Naive B cell (primary cell): ENCODE data around the gene TCERG1L. TPM values are rescaled to one million over a fixed set of nuclear protein-coding genes. Genes with fewer than 3 reads are reported as not detected.
A peak's percentile ranks its signal among the peaks of the same experiment; 100 is the strongest.

Source experiments
- ATAC-seq, 2 donors: fragments of 150-1000 bp; cut with Tn5 transposase; 2 replicates each; pipeline ENCODE4 v1.10.0; 2021; ENCODE audit warnings: low read depth in 2 of 2, mild to moderate bottlenecking in 2 of 2, moderate library complexity in 2 of 2
- DNase-seq: peaks from one replicate; pipeline ENCODE4 v3.0.0; 2022
- H3K27ac Mint-ChIP-seq, 6 donors: one replicate each; pipeline ENCODE4 v1.8.0; 2020 to 2022; ENCODE audit warnings: mild to moderate bottlenecking in 6 of 6, mixed read lengths in 6 of 6, moderate library complexity in 5 of 6, inconsistent platforms in 2 of 6
- H3K27me3 Mint-ChIP-seq, 3 donors: one replicate each; pipeline ENCODE4 v1.8.0; 2021 to 2022; ENCODE audit warnings: mixed read lengths in 3 of 3, mild to moderate bottlenecking in 1 of 3
- H3K36me3 Mint-ChIP-seq, 2 donors: one replicate each; pipeline ENCODE4 v1.8.0; 2020 to 2022; ENCODE audit warnings: mixed read lengths in 2 of 2, inconsistent platforms in 1 of 2, mild to moderate bottlenecking in 1 of 2
- H3K4me1 Mint-ChIP-seq, 3 donors: one replicate each; pipeline ENCODE4 v1.8.0; 2020 to 2022; ENCODE audit warnings: mixed read lengths in 3 of 3, inconsistent platforms in 1 of 3, mild to moderate bottlenecking in 1 of 3, moderate library complexity in 1 of 3
- H3K4me3 Mint-ChIP-seq, 8 donors: one replicate each; pipeline ENCODE4 v1.8.0; 2020 to 2022; ENCODE audit warnings: mild to moderate bottlenecking in 8 of 8, mixed read lengths in 8 of 8, moderate library complexity in 8 of 8, inconsistent platforms in 2 of 8
- H3K9me3 Mint-ChIP-seq, 7 donors: one replicate each; pipeline ENCODE4 v1.8.0; 2020 to 2022; ENCODE audit warnings: mixed read lengths in 7 of 7, mild to moderate bottlenecking in 5 of 7, inconsistent platforms in 2 of 7, moderate library complexity in 1 of 7
- polyA plus RNA-seq, 6 donors: library from polyadenylated mRNA; unstranded; fragments of 300-500 nt; fragmentation: Illumina TruSeq; gene quantifications; one replicate each; pipeline ENCODE4 v1.2.3, GENCODE V29; 2021; ENCODE audit warnings: low read depth in 6 of 6

Gene TCERG1L
- polyA plus RNA-seq, 6 donors from 2014 or later, result not detected

- peaks cover 0 to 7% (median 0%) of the 10 kb centered on the region in 7 donors for H3K9me3 Mint-ChIP-seq
- H3K4me3 Mint-ChIP-seq, result no peak overlapping the region
- H3K27ac Mint-ChIP-seq, result no peak overlapping the region
- DNase-seq (no peak), ATAC-seq (no peak)
- H3K4me1 Mint-ChIP-seq, result no peaks in the 10 kb centered on the region
- no peaks in the 10 kb centered on the region for H3K36me3 Mint-ChIP-seq
- H3K27me3 Mint-ChIP-seq, result no peaks in the 10 kb centered on the region
These were observed 194.5 kb downstream of the TCERG1L start for GRCh38 chr10:131116991-131117375.

GRCh38 chr10:131116216-131116990, 195.1 kb downstream of the TCERG1L start:
- DNase-seq (no peak), ATAC-seq (no peak)
- no peaks in the 10 kb centered on the region for H3K4me1 Mint-ChIP-seq
- H3K27me3 Mint-ChIP-seq, result no peaks in the 10 kb centered on the region
- H3K27ac Mint-ChIP-seq, result no peak overlapping the region
- peaks cover 0 to 7% (median 0%) of the 10 kb centered on the region in 7 donors for H3K9me3 Mint-ChIP-seq
- H3K36me3 Mint-ChIP-seq, result no peaks in the 10 kb centered on the region
- H3K4me3 Mint-ChIP-seq, result no peak overlapping the region

DNA sequence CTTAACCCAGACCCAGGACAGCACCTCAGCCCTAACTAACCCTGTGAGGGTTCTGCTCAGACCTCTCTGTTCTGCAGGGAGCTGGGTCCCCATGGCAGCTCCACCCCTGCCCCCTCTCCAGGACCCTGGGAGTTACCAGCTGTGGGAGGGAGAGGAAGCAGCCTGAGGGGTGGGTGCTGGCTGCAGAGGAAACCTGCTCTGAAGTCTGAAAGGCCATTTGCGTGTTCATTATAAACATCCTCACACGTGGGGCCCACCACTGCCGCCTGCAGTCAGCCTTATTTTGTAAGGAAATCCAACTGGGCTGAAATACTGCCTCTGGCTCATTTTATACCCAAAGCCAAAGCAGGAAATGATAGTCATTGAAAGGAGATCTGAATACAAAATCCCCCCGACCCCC, 195.7 kb downstream of the TCERG1L start:
- no peaks in the 10 kb centered on the region for H3K4me1 Mint-ChIP-seq
- H3K36me3 Mint-ChIP-seq, result no peaks in the 10 kb centered on the region
- H3K9me3 Mint-ChIP-seq, result peaks cover 0 to 5% (median 0%) of the 10 kb centered on the region in 7 donors
- no peak for DNase-seq
- H3K4me3 Mint-ChIP-seq, result no peak overlapping the region
- no peak for ATAC-seq
- no peaks in the 10 kb centered on the region for H3K27me3 Mint-ChIP-seq
- no peak overlapping the region for H3K27ac Mint-ChIP-seq

DNA sequence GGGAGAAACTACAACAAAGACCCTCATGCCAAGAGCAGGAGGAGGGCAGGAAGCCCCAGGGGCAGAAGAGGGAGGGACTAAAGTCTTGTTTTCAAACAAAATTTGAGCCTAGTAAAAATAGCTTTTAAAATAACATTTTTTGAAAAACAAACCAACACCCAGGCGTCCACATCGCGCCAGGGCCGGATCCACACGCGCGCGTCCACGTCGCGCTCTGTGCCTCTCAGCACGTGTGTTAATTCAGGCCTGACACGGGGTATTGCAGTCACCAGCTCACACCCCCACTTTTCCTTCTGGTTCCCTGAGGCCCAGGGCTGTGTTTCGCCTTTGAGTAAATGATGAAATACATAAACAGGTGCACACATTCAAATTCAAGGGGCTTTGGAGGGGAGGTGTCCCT, 196.2 kb downstream of the TCERG1L start:
- Mint-ChIP-seq H3K36me3 (no peaks in the 10 kb centered on the region), H3K4me3 (no peak overlapping the region), H3K4me1 (no peaks in the 10 kb centered on the region), H3K27me3 (no peaks in the 10 kb centered on the region), H3K9me3 (peaks cover 0 to 4% (median 0%) of the 10 kb centered on the region in 7 donors), H3K27ac (no peak overlapping the region)
- DNase-seq (no peak), ATAC-seq (no peak)

DNA sequence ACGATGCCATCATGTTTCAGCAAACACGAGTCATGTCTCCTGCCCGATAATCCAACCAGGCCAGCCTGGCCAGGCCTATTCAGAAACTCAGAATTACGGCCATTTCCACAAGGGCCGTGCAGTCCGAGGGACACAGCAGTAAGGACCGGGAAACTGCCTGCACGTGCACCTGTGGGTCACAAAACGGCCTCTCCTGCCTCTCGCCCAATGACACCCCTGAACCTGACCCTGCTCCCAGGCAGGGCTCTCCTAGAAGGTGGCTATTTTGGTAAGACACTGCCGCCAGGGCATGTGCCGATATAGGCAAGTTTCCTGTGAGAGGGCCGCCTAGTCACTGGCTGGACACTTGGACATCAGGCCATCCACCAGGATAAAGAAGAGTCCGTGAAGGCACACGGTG, 196.7 kb downstream of the TCERG1L start:
- Mint-ChIP-seq H3K4me1 (no peaks in the 10 kb centered on the region), H3K27ac (no peak overlapping the region)

GRCh38 chr10:131113709-131114291, 197.7 kb downstream of the TCERG1L start:
- Mint-ChIP-seq H3K27ac (no peak overlapping the region), H3K9me3 (peaks cover 0 to 3% (median 0%) of the 10 kb centered on the region in 7 donors), H3K4me3 (no peak overlapping the region), H3K4me1 (no peaks in the 10 kb centered on the region), H3K36me3 (no peaks in the 10 kb centered on the region), H3K27me3 (no peaks in the 10 kb centered on the region)
- DNase-seq (no peak), ATAC-seq (no peak)

More for the DNA sequence above, 196.7 kb downstream of the TCERG1L start:
- no peaks in the 10 kb centered on the region for H3K36me3 Mint-ChIP-seq
- peaks cover 0 to 1% (median 0%) of the 10 kb centered on the region in 7 donors for H3K9me3 Mint-ChIP-seq
- no peak overlapping the region for H3K4me3 Mint-ChIP-seq
- ATAC-seq (no peak), DNase-seq (no peak)
- H3K27me3 Mint-ChIP-seq, result no peaks in the 10 kb centered on the region

GRCh38 chr10:131113165-131113564, 198.4 kb downstream of the TCERG1L start:
- Mint-ChIP-seq H3K4me1 (no peaks in the 10 kb centered on the region), H3K4me3 (no peak overlapping the region), H3K9me3 (peaks cover 0 to 3% (median 2%) of the 10 kb centered on the region in 7 donors), H3K36me3 (no peaks in the 10 kb centered on the region), H3K27ac (no peak overlapping the region), H3K27me3 (no peaks in the 10 kb centered on the region)
- ATAC-seq (no peak), DNase-seq (no peak)

DNA sequence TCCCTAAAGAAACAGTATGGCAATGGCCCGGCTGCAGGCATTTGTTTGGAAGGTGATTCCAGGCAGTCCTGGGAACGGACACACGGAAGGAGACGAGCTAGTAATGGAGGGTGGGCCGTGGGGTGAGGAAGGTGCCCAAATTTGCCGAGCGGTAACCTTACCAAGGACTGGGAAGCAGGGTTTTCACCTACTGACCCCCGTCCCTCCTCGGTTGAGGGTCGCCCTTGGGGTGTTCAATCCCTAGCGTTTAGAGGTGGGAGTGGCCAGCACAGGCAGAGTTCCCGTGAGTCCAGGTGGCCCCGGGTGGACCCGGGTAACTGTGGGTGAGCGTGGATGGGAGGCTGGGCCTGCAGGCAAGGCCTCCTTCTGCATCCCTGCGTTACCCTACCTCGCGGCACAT, 198.8 kb downstream of the TCERG1L start:
- no peak overlapping the region for H3K4me3 Mint-ChIP-seq
- H3K27me3 Mint-ChIP-seq, result no peaks in the 10 kb centered on the region
- H3K36me3 Mint-ChIP-seq, result no peaks in the 10 kb centered on the region
- ATAC-seq (no peak), DNase-seq (no peak)
- no peak overlapping the region for H3K27ac Mint-ChIP-seq
- no peaks in the 10 kb centered on the region for H3K4me1 Mint-ChIP-seq
- peaks cover 0 to 5% (median 3%) of the 10 kb centered on the region in 7 donors for H3K9me3 Mint-ChIP-seq

DNA sequence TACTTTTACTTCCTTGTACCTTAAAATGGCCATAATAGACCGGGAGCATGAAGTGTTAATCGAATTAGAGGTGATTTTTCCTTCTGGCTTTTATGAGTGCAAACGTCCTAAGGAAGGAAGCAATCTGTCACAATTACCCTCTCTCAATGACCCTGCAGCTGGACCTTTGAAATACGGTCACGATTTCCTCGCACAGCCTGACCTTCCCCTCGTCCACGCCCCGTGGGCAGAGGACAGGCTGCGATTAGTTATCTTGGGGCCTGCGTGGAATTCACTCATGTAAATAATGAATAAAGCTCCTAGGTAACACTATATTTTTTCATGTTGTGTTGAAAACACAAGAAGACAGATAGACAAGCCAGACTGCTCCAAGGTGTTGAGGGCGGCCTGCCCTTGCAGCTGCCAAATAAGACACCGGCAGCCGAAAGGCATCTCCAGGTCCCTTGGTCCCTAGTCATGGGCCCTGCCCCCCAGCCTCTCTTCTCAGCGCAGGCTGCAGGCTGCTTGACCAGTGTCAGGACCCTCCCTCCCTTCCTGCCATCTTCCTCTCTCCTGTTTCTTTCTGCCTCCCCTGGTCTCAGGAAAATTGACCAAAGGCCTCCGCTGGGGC, 199.9 kb downstream of the TCERG1L start:
- Mint-ChIP-seq H3K27me3 (no peaks in the 10 kb centered on the region), H3K4me3 (no peak overlapping the region)

DNA sequence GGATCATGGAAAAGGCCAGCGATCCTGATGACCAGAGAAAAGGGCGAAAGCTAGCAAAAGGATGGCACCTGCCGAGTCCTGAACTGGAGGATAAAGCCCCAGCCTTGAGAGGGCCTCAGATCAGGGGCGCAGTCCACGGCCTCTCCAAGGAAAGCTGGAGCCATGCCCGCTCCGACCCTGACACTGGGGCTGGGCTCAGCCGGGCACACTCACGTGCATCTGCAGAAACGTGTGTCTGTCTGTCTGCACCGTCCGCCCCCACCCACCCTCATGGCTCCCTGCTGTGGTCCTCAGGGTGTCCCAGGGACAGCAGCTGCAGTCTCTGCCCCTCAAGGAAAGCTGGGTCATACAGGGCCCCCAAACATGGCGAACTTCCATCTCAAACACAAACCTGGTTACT, 200.5 kb downstream of the TCERG1L start:
- peaks cover 0 to 9% (median 3%) of the 10 kb centered on the region in 7 donors for H3K9me3 Mint-ChIP-seq
- no peaks in the 10 kb centered on the region for H3K27me3 Mint-ChIP-seq
- H3K4me3 Mint-ChIP-seq, result no peak overlapping the region
- no peak for DNase-seq
- ATAC-seq, result no peak
- no peaks in the 10 kb centered on the region for H3K36me3 Mint-ChIP-seq
- no peaks in the 10 kb centered on the region for H3K4me1 Mint-ChIP-seq
- H3K27ac Mint-ChIP-seq, result no peak overlapping the region

More for the DNA sequence above, 199.9 kb downstream of the TCERG1L start:
- DNase-seq (no peak), ATAC-seq (no peak)
- H3K9me3 Mint-ChIP-seq, result peaks cover 0 to 9% (median 3%) of the 10 kb centered on the region in 7 donors
- no peaks in the 10 kb centered on the region for H3K36me3 Mint-ChIP-seq
- no peaks in the 10 kb centered on the region for H3K4me1 Mint-ChIP-seq
- H3K27ac Mint-ChIP-seq, result peak overlapping the region in 2 of 6 donors; percentile 18 to 47

DNA sequence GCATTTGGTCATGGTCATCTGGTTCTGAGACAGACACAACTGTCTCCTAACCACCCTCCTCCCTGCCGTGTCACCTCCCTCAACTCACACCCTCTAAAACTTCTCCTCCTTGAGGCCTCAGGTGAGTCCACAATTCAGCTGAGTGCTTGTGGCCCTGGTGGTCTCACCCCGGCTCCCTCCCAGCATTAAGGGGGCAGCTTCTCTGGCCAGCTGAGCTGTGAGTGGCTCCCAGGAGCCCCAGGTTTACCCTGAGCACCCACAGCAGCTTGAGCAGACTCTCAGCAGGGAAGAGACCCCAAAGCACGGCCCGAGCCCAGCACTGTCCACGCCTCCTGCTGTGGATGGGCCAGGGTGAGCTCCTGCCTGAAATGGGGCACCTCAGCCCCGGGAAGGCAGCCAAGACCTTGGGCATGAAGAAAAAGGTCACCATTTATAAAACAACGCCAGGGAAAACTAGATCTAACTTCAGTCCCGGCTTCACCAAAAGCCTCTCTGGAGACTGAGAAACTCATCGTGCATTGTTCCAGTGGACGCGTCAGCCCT, 201.2 kb downstream of the TCERG1L start:
- no peak for DNase-seq
- H3K4me1 Mint-ChIP-seq, result no peaks in the 10 kb centered on the region

DNA sequence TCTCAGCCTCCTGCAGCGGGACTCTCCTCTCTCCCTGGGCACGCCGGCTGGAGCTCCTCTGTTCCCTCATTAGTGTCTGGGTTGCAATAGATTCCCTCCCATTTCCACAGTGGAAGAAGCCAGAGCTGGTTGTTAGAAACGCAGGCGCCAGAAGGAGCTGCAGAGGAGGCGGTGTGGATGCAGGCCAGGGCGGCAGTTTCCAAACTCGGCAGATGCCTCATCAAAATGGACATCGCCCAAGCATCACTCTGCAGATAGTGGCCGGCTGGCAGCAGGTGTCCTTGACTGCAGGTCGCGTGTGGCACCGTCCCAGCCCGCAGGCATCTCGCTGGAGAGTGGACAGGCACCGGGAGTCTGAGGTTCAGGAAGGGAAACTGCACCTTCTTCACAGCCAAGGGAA, 201.8 kb downstream of the TCERG1L start:
- Mint-ChIP-seq H3K27me3 (no peaks in the 10 kb centered on the region), H3K36me3 (no peaks in the 10 kb centered on the region), H3K4me3 (no peak overlapping the region), H3K9me3 (peaks cover 0 to 9% (median 3%) of the 10 kb centered on the region in 7 donors), H3K4me1 (no peaks in the 10 kb centered on the region), H3K27ac (no peak overlapping the region)
- no peak for DNase-seq
- no peak for ATAC-seq

More for the DNA sequence above, 201.2 kb downstream of the TCERG1L start:
- no peak overlapping the region for H3K27ac Mint-ChIP-seq
- H3K27me3 Mint-ChIP-seq, result no peaks in the 10 kb centered on the region
- H3K9me3 Mint-ChIP-seq, result peaks cover 0 to 9% (median 3%) of the 10 kb centered on the region in 7 donors
- no peak overlapping the region for H3K4me3 Mint-ChIP-seq
- H3K36me3 Mint-ChIP-seq, result no peaks in the 10 kb centered on the region
- no peak for ATAC-seq

DNA sequence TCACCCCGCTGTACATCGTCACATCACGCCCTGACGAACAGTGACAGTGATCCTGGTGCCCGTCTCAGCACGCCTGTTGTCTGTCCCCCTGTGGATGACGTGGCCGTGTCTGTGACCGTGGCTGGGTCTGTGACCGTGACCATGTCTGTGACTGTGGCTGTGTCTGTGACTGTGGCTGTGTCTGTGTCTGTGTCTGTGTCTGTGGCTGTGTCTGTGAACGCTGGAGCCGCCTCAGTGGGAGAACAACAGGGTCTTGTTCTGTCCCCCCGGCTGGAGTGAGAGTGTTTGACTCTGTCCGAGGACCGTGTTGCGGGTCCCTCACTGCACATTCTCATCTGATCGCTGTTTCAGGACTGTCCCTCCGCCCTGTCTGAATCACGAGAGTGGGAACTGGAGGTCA, 202.2 kb downstream of the TCERG1L start:
- ATAC-seq, result no peak
- H3K27me3 Mint-ChIP-seq, result no peaks in the 10 kb centered on the region
- H3K27ac Mint-ChIP-seq, result peak overlapping the region in 1 of 6 donors; percentile 68
- H3K9me3 Mint-ChIP-seq, result peaks cover 0 to 9% (median 3%) of the 10 kb centered on the region in 7 donors
- no peak for DNase-seq
- H3K4me1 Mint-ChIP-seq, result no peaks in the 10 kb centered on the region
- no peak overlapping the region for H3K4me3 Mint-ChIP-seq
- no peaks in the 10 kb centered on the region for H3K36me3 Mint-ChIP-seq

DNA sequence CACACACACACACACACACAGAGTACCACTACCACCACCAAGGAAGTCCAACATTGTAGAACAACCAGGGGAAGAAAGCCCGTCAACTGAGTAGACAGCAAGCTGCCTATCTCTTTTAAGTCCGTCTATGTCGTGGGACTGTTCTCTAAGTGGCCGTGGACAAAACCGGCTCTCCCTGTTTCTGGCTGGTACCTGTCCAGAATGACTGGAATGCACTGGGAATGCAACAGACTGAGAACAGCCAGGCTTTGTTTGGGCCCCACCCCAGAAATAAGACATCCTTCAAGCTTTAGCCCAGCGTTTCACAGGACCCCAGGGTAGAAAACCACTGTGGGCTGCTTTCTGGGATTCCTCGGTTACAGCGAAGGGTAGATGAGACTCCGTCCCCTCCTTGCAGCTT, 203.6 kb downstream of the TCERG1L start:
- H3K4me1 Mint-ChIP-seq, result no peaks in the 10 kb centered on the region
- H3K27me3 Mint-ChIP-seq, result no peaks in the 10 kb centered on the region
- H3K36me3 Mint-ChIP-seq, result no peaks in the 10 kb centered on the region
- no peak for DNase-seq
- H3K9me3 Mint-ChIP-seq, result peaks cover 0 to 9% (median 3%) of the 10 kb centered on the region in 7 donors
- no peak for ATAC-seq
- H3K4me3 Mint-ChIP-seq, result no peak overlapping the region
- H3K27ac Mint-ChIP-seq, result no peak overlapping the region
